Upper lobe of left lung (tissue), 4 donors: ENCODE measurements around the gene ESR2.

ENCODE experiments used
- CTCF ChIP-seq, 6 experiments: fragments of 450-650 bp in 4 of 6; fragments of 200-600 bp in 2 of 6; sonication (generic) in 2 of 6; IDR thresholded peaks; one replicate each; pipeline ENCODE4 v1.5.1; 2016 to 2019; ENCODE audit warnings: antibody characterized with exemption in 6 of 6
- EP300 ChIP-seq, 4 donors: sonication (generic); formaldehyde crosslinking; IDR thresholded peaks; one replicate each; pipeline ENCODE4 v1.5.1; 2017; ENCODE audit warnings: antibody characterized with exemption in 4 of 4, control low read depth in 2 of 4
- POLR2A ChIP-seq, 4 donors: fragments of 450-650 bp; IDR thresholded peaks; one replicate each; pipeline ENCODE4 v1.5.1; 2016 to 2017; ENCODE audit warnings: antibody characterized with exemption in 4 of 4, mild to moderate bottlenecking in 2 of 4

GRCh38 chr14:64281805-64282204 lies 12.4 kb downstream of the ESR2 start:
- TF ChIP-seq CTCF (IDR thresholded peaks at IDR 0.05) (no peak), EP300 (IDR thresholded peaks at IDR 0.05) (no peak), POLR2A (IDR thresholded peaks at IDR 0.05) (no peak)
